Muscle layer of duodenum (tissue), 2 donors: ENCODE data around the gene DDX17.
A peak's percentile ranks its signal among the peaks of the same experiment; 100 is the strongest.

Experiments used
- H3K27ac ChIP-seq: one replicate; pipeline ENCODE4 v1.7.0; 2013; ENCODE audit warnings: mild to moderate bottlenecking, low read length
- H3K27me3 ChIP-seq: one replicate; pipeline ENCODE4 v1.7.0; 2013; ENCODE audit warnings: low read depth, mild to moderate bottlenecking, control low read depth, low read length
- H3K36me3 ChIP-seq, 2 donors: one replicate each; pipeline ENCODE4 v1.7.0; 2013; ENCODE audit warnings: low read length in 2 of 2, control low read depth in 1 of 2, mild to moderate bottlenecking in 1 of 2; ENCODE audit not compliant: insufficient read depth in 2 of 2, control insufficient read depth in 1 of 2
- H3K4me1 ChIP-seq, 2 donors: one replicate each; pipeline ENCODE4 v1.7.0; 2013; ENCODE audit warnings: low read length in 2 of 2, mild to moderate bottlenecking in 2 of 2, control low read depth in 1 of 2, moderate library complexity in 1 of 2; ENCODE audit not compliant: insufficient read depth in 2 of 2, control insufficient read depth in 1 of 2
- H3K4me3 ChIP-seq, 2 donors: one replicate each; pipeline ENCODE4 v1.7.0; 2013; ENCODE audit warnings: low read length in 2 of 2, low read depth in 1 of 2, mild to moderate bottlenecking in 1 of 2
- H3K9me3 ChIP-seq, 2 donors: one replicate each; pipeline ENCODE4 v1.7.0; 2013; ENCODE audit warnings: low read length in 2 of 2, control low read depth in 1 of 2, mild to moderate bottlenecking in 1 of 2; ENCODE audit not compliant: control insufficient read depth in 1 of 2
- donor health status: healthy.

Gene DDX17

DNA sequence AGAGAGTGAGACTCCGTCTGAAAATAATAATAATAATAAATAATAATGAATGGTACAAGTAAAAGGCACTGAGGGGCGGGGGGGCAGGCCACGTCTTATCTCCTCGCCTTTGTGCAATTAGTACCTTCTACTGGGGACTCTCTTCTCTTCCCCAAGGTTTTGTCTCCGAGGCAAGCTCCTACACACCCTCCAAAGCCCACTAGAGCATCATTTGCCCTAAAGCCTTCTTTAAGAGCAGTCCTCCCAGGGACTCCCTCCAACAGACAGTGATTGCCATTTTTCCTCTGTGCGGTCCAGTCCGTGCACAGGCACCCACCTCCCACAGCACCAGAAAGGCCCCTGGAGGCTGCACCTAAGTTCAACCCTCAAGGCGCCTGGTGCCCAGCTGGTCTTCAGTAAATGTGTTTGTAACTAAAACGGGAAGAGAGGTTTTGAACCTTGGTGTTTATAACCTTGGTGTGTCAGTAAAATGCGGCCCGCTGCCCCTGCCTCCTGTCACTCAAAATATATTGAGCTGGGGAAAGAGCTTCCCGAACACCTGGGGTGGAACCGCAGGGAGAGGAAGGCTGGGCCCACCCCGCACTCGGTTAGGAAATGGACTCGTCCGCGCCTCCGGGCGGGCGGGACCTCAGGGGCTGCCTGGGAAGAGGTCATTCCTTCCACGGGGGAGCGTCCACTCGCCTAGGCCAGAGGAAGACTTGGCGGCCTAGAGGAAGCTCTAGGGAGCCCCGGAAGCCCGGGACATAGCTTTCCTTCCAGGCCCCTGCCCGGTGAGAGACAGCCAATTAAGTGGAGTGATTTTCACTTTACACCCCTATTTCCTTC lies 42.9 kb downstream of the DDX17 start:
- H3K27me3 ChIP-seq: peaks cover 15% of the 10 kb centered on the region

DNA sequence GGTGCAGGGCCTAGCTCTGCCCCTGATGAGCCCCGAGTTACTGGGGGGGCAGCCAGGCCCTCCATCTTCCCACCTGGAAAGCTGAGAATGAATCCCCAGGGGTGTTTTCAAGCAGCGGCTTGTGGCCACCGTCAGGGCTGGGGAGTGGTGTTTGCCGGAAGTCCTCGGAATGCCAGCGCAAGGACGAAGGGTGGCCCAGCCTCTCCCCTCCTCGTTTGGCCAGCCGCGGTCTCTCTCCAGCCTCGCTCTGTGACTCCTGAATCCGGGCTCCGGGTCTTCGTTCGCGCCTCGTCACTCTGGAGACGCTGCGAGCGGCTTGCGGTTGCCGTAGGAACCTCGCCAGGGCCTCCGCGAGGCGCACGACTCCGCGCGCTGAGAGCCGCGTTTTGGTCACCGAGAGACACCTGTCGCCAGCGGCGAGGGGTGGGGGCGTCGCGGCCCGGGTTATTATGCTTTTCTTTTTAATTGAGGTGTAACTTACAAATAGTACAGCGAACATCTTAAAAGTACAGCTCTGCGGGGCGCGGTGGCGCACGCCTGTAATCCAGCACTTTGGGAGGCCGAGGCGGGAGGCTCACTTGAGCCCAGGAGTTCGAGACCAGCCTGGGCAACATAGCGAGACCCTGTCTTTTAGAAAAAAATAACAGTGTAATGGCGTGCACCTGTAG lies 44.6 kb downstream of the DDX17 start:
- Histone ChIP-seq H3K27ac (no peak overlapping the region), H3K4me1 (peaks cover 0 to 12% of the 10 kb centered on the region in 2 donors), H3K4me3 (peak overlapping the region in 1 of 2 donors; percentile 25), H3K27me3 (peaks cover 15% of the 10 kb centered on the region), H3K9me3 (no peaks in the 10 kb centered on the region), H3K36me3 (no peaks in the 10 kb centered on the region)

More for the DNA sequence above, 42.9 kb downstream of the DDX17 start:
- H3K4me1 ChIP-seq: peaks cover 0 to 13% of the 10 kb centered on the region in 2 donors
- H3K9me3 ChIP-seq: no peaks in the 10 kb centered on the region
- H3K27ac ChIP-seq: no peak overlapping the region
- H3K4me3 ChIP-seq: no peak overlapping the region
- H3K36me3 ChIP-seq: no peaks in the 10 kb centered on the region

DNA sequence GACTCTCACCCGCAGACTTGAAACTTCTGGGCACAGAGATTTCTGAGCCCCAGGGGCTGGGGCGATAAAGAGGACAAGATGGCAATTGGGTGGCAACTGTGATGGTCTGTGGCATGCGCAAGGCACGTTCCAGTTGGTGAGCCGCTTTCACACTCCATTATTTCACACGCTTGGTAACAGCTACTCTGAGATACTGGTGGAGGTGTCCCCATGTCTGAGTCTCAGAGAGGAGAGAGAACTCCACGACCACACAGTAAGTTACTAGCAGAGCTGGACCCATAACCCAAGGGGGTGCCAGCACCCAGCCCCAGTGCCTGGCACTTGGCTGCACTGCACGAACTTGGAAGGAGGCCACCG lies 45.1 kb downstream of the DDX17 start:
- Histone ChIP-seq H3K9me3 (no peaks in the 10 kb centered on the region), H3K36me3 (no peaks in the 10 kb centered on the region), H3K4me1 (peaks cover 0 to 14% of the 10 kb centered on the region in 2 donors), H3K27me3 (peaks cover 20% of the 10 kb centered on the region), H3K4me3 (peak overlapping the region in 1 of 2 donors; percentile 25), H3K27ac (no peak overlapping the region)

DNA sequence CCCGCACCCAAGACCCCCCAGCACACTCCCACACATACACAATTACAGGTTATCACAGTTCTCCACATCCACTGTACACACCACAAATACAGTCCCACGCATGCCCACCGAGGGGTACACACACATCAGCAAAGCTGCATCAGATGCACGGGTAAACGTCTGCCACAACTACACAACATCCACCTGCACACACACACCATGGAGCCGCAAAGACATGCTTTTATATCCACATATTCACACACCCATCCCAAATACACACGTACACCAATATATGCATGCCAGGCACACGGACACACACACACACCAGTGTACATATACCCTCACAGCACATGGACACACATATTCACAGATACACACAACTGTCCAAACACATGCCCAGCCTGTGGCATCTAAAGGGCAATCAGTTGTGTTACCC lies 45.7 kb downstream of the DDX17 start:
- peaks cover 20% of the 10 kb centered on the region for H3K27me3 ChIP-seq
- no peaks in the 10 kb centered on the region for H3K9me3 ChIP-seq
- H3K4me3 ChIP-seq: no peak overlapping the region
- peaks cover 0 to 16% of the 10 kb centered on the region in 2 donors for H3K4me1 ChIP-seq
- H3K36me3 ChIP-seq: no peaks in the 10 kb centered on the region
- H3K27ac ChIP-seq: no peak overlapping the region

DNA sequence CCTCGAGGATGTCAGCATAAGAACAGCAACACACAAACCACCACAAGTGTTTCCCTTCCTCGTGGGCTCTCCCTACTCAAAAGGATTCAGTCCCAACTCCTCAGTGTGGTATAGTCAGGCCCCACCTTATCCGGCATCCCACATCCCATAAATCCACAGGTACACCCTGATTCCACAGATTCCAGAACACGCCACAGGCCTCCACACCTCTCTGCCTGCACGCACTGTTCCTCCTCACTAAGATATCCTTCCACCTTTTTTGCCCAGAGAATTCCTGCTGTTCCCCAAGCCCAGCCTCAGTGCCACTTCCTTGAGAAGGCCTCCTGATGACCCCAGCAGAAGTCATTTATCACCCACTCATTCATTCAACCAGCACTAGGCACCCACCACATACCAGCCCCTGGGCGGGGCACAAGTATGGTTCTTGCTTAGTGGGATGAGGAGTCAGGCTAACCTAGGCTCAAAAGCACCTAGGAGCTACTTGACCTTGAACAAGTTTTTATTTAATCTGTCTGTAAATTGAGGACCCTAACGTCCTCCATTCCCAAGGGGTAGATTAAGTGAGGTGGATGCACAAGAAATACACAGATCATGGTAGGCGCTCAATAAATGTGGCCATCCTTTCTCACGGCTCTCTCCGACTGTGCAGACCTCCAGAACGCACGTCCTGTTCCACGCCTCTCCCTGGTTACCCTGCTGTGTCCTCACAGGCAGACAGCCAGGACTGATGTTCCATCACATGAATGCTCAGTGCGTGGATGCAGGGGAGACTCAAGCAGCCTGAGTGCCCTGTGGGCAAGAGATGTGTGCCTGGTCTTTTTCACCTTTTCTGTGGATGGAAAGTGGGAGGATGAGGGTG lies 49.0 kb downstream of the DDX17 start:
- H3K4me3 ChIP-seq: no peak overlapping the region
- H3K36me3 ChIP-seq: no peaks in the 10 kb centered on the region
- H3K27me3 ChIP-seq: peaks cover 38% of the 10 kb centered on the region
- H3K4me1 ChIP-seq: peaks cover 0 to 21% of the 10 kb centered on the region in 2 donors
- no peaks in the 10 kb centered on the region for H3K9me3 ChIP-seq
- H3K27ac ChIP-seq: no peak overlapping the region

DNA sequence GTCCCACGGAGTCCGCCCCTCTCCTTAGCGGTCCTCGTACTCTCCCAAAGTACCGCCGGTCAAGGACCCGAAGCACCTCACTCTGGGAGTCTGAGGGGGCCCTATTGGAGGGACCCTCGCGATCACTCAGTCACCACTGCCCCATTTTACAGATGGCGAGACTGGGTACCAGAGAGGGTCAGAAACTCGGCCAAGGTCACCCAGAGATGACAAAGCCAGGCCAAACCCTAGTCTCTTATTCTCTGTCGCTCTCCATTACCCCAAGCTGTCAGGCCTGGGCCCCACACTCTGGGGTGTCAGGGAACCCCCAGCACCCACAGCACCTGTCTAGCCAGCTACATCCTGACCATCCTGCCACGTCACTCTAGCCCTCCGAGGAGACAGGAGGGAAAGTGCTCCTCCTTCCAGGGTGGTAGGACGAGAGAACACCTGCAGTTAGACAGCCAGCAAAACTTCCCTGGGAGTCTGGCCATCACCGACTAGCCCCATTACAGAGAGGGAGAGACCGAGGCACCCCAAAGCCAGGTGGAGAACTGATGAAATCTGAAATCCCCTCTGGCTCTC lies 49.8 kb downstream of the DDX17 start:
- no peak overlapping the region for H3K4me3 ChIP-seq
- peaks cover 38% of the 10 kb centered on the region for H3K27me3 ChIP-seq

DNA sequence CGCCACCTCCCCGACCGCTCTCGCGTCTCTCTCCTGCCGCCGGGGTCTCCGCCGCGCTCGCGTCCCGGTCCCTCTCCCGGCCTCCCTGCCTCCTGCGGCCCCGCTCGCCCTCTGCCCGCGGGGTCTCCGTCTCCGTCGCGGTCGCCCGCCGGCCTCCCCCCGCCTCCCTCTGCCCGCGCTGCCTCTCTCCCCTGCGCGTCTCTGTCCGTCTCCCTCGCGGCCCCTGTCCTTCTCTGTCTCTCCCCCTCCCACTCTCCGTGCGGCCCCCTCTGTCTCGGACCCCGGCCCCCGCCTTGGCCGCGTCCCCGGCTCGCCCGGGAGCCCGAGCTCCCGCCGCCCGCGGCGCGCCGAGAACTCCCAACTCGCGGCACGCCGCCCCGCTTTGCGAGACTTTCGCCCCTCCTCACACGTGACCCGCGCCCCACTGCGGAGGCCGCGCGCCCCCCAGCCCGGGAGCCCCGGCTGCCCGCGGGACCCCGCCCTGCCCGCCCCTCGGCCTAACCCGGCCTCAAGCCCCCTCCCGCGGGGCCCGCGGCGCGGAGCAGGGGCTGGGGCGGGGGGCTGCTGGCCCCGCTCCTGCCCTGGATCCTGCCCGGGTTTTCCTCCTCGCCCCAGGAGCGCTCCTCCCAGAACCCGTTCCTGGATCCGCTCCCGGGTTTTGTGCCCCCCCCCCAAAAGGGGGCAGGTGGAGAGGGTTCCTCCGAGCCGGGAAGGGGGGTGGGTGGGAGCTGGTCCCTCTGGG lies 50.4 kb downstream of the DDX17 start:
- no peaks in the 10 kb centered on the region for H3K9me3 ChIP-seq
- H3K4me1 ChIP-seq: peaks cover 0 to 11% of the 10 kb centered on the region in 2 donors
- H3K4me3 ChIP-seq: peak overlapping the region in 1 of 2 donors; percentile 53
- peaks cover 35% of the 10 kb centered on the region for H3K27me3 ChIP-seq
- no peak overlapping the region for H3K27ac ChIP-seq
- H3K36me3 ChIP-seq: no peaks in the 10 kb centered on the region

More for the DNA sequence above, 49.8 kb downstream of the DDX17 start:
- Histone ChIP-seq H3K9me3 (no peaks in the 10 kb centered on the region), H3K36me3 (no peaks in the 10 kb centered on the region), H3K4me1 (peaks cover 0 to 14% of the 10 kb centered on the region in 2 donors), H3K27ac (no peak overlapping the region)

DNA sequence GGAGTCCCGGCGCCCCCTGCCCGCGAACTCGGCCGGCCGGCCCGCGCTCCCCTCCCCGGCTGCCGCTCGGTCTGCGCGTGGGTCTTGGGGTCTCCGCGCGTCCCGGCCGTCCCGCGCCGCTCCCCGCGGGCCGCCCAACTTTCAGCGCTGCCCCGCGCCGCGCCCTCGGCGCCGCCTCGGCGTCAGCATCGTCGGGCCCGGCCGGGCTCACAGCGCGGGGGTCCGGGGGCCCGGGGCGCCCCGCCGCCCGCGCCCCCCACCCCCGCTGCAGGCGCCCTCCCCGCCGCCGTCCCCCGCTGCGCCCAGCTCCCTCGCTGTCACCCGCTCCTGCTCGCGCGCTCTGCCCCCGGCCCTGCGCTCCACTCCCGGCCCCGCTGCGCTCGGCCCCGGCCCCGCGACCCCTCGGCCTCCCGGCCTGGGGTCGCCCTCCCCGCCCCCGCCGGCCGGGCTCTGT lies 51.0 kb downstream of the DDX17 start, which contains the start of gene KCNJ4:
TSS of gene KCNJ4 (minus strand) at position 124 of the 454 bp plus-strand sequence. CDS start 27,067 bp downstream, outside the sequence.
- Histone ChIP-seq H3K27me3 (peaks cover 32% of the 10 kb centered on the region), H3K4me1 (peaks cover 0 to 11% of the 10 kb centered on the region in 2 donors), H3K9me3 (no peaks in the 10 kb centered on the region), H3K4me3 (peak within 1 kb of the TSS in 1 of 2 donors; percentile 53), H3K36me3 (no peaks in the 10 kb centered on the region), H3K27ac (no peak within 1 kb of the TSS)

DNA sequence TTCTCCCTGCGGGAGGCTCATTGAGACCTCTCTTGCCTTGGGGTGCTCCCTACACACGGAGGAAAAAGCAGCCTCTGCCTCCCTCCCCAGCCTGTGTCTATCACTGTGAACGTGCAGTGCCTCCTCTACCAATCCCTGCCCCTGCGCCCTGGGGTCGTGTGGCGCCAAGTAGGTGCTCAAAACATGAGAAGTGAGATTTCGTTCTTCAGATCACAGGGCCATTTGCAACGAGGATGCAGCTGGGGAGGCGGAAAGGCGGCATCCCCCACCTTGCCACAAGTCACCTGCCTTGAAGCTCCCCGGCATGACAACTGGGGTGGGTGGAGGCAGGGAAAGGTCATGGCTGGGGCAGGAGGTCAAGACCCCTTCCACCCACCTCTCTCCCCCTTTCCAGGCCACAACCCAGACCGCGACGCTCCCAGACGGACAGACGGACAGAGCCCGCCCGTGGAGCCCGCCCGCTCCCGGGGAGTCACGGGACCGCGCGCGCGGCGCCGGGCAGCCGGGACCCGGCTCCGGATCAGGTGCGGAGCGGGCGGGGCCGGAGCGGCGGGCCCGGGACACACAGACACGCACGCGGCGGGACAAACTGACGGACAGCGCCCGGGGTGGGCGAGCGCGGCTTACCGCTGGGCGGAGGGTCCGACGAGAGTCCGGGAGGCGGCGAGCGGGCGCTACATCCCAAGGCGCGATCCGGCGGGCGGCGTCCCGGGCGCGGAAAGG lies 51.6 kb downstream of the DDX17 start:
- Histone ChIP-seq H3K4me3 (peak overlapping the region in 1 of 2 donors; percentile 46), H3K4me1 (peaks cover 0 to 11% of the 10 kb centered on the region in 2 donors), H3K27ac (no peak overlapping the region), H3K9me3 (no peaks in the 10 kb centered on the region), H3K36me3 (no peaks in the 10 kb centered on the region), H3K27me3 (peaks cover 32% of the 10 kb centered on the region)

DNA sequence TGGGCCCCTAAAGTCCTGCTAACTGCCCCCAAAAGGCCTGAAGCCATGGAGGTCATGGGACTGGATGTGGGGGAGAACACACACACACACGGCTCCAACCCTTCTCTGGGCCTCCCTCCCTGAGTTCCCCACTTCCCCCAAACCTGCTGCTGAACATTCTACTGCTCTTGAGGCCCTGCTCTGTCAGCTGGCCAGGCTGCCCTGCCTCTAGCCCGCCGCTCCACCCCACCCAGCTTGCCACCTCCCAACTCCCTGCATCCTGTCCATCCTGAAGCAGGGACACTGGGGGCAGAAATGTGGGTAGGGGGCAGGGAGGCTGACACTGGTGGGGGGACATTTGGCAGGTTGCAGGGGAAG lies 52.1 kb downstream of the DDX17 start:
- Histone ChIP-seq H3K4me3 (no peak overlapping the region), H3K27ac (no peak overlapping the region), H3K36me3 (no peaks in the 10 kb centered on the region), H3K9me3 (no peaks in the 10 kb centered on the region), H3K4me1 (peaks cover 0 to 11% of the 10 kb centered on the region in 2 donors), H3K27me3 (peaks cover 31% of the 10 kb centered on the region)
